Skeletal muscle cell (primary cell): ENCODE measurements around the gene NTF3.
"Not testable (repeated sequence)": the region's sequence is repeated elsewhere in the genome, so short reads cannot be mapped to it uniquely, and the experiment has no call there.

Source experiments
- DNase-seq: peaks from one replicate; pipeline ENCODE4 v3.0.0-alpha.2; 2010; ENCODE audit warnings: low read depth
- H3K4me3 ChIP-seq: 2 replicates; pipeline ENCODE4 v1.5.1; 2011; ENCODE audit warnings: low read depth, mild to moderate bottlenecking, control low read depth, low read length, moderate library complexity

Gene NTF3

GRCh38 chr12:5522432-5523335 is 90.8 kb downstream of the NTF3 start:
- H3K4me3 ChIP-seq, result no peak overlapping the region
- no peak for DNase-seq

- no peak overlapping the region for H3K4me3 ChIP-seq
- DNase-seq, result no peak
Measured at GRCh38 chr12:5523396-5524115, 91.6 kb downstream of the NTF3 start.

- DNase-seq, result no peak
- no peak overlapping the region for H3K4me3 ChIP-seq
Measured at GRCh38 chr12:5524116-5524768, 92.3 kb downstream of the NTF3 start.

- DNase-seq, result no peak
- H3K4me3 ChIP-seq, result no peak overlapping the region
Measured at GRCh38 chr12:5524769-5525436, 93.0 kb downstream of the NTF3 start.

- H3K4me3 ChIP-seq, result no peak overlapping the region
- DNase-seq, result no peak
Measured at GRCh38 chr12:5525783-5526367, 94.0 kb downstream of the NTF3 start.

- no peak overlapping the region for H3K4me3 ChIP-seq
- DNase-seq, result no peak
Measured at GRCh38 chr12:5533368-5533767, 101.5 kb downstream of the NTF3 start.

GRCh38 chr12:5534426-5535199 is 102.7 kb downstream of the NTF3 start:
- DNase-seq, result no peak
- no peak overlapping the region for H3K4me3 ChIP-seq

GRCh38 chr12:5535541-5535940 is 103.6 kb downstream of the NTF3 start:
- DNase-seq, result no peak
- no peak overlapping the region for H3K4me3 ChIP-seq

GRCh38 chr12:5537026-5537615 is 105.2 kb downstream of the NTF3 start:
- H3K4me3 ChIP-seq, DNase-seq: not testable (repeated sequence)

GRCh38 chr12:5537771-5538170 is 105.9 kb downstream of the NTF3 start:
- DNase-seq, result no peak
- no peak overlapping the region for H3K4me3 ChIP-seq
